GM21447 (cell line): ENCODE data around the gene CLIP1.
"Not testable (repeated sequence)": the region's sequence is repeated elsewhere in the genome, so short reads cannot be mapped to it uniquely, and the experiment has no call there.

Experiments used
- ATAC-seq: cut with Tn5 transposase; IDR thresholded peaks from one replicate; pipeline ENCODE4 v1.9.1; 2021; ENCODE audit not compliant: unreplicated experiment

The CLIP1 gene

DNA sequence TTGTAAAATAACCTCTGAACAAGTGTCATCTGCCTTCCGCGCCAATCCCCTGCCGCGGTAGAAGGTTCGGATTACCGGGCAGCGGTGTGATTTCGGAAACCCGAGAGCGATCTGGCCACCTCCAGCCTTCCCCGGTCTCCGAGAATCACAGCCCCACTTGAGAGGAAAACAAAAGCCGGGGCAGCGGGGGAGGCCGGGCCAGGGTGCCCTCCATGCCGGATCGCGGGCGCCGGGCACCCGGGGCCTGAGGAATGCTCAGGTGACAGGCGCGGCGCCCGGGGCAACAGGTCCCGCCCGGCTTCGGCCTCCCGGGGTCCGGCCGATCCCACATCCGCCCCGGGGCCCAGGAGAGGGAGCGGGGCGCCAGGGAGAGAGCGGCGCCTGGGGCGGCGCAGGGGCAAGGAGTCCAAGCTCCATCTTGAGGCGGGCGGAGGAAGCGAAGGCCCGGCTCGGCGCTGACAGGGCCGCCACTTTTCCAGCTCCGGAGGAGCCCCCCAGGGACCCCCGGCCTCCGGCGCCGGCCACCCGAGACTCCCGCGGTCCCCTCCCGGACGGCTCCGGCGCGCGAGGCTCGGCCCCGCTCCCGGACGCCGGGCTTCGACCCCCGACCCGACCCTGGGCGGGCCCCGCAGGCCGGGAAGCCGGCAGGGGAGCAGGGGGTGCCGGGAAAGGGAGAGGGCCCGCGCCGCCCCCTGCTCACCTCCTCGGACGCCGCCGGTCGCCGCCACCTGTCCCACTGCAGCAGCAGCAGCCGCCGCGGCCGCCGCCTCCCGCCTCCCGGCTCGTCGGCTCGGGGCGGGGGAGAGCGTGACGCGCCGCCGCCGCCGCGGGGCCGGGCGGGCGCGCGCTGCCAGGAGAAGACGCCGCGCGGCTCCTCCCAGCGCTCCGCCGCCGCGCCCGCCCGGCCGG, at the start of gene CLIP1:
TSS of gene CLIP1 (minus strand) at position 849 of the 909 bp plus-strand sequence. CDS start 42,217 bp downstream, outside the sequence.
- peak; percentile 51 for ATAC-seq

DNA sequence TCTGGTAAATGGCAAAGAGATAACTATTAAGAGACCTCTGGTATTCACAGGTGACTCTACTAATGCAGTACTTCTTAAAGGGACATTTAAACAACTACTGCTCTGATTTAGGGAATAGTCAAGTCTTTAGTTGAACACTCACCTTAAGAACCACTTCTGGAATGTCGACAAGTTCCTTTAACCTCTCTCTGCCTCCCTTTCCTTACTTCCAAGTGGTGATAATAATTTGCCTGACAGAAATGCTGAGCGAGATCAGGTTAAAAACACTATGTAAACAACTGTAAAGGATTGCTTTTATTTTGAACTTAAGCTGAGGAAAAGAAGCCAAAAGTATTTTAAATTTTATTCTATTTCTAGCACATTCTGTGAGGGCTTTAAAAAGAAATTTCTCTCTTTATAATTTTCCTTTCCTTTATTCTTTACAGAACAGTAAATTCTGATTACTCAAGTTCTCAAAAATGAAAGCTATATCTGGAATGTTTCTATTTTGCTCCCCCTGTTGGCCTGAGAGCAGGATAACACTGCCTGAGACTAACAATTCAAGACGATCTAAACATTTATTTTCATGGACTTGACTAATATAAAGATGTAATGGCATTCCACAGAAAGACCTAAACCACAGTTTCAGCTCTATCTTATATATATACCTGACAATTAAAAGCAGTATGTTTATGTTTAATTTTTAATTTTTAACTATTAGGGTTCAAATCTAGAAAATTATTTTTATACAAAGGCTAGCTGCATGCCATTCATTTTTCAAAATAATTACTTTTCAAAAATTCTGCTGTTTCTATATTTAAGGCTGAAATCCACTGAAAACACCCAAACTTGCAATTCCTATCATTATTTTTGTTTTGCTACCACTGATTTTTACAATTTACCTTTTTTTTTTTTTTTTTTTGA, 49.1 kb upstream of the CLIP1 start:
- no peak for ATAC-seq

DNA sequence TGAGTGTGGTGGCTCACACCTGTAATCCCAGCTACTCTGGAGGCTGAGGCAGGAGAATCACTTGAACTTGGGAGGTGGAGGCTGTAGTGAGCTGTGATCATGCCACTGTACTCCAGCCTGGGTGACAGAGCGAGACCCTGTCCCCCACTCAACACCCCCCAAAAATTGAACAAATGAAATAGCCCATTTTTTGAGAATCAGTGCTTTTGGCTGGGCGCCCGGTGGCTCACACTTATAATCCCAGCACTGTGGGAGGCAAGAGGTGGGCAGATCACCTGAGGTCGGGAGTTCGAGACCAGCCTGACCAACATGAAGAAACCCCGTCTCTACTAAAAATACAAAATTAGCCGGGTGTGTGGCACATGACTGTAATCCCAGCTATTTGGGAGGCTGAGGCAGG, 48.1 kb upstream of the CLIP1 start:
- ATAC-seq, result not testable (repeated sequence)

DNA sequence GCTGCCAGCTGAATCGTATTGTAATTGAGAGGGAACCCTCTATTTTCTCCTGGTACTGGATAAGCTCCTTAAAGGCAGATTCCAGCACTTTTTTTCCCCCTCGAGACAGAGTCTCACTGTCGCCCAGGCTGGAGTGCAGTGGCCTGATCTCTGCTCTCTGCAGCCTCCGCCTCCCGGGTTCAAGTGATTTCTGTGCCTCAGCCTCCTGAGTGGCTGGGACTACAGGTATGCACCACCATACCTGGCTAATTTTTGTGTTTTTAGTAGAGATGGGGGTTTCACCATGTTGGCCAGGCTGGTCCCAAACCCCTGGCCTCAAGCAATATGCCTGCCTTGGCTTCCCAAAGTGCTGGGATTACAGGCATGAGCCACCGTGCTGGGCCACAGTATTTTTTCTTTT, 47.4 kb upstream of the CLIP1 start:
- ATAC-seq, result not testable (repeated sequence)

DNA sequence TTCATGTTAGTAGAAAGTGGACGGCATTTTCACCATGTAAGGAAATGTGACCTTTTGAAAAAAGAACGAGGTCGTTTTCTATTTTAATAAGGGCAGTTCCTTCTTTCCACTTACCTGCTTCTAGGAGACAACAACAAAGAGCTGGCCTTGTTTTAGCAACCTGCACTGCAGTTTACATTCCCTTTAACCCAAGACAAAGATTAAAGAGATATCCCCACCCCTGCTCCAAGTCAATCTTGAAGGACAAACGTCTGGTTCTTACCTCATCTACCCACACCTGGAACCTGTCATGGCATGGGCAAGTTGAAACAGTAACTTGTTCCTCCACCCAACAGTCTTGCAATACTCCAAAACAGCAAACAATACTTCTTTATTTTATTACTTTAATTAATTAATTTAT, 45.5 kb upstream of the CLIP1 start:
- ATAC-seq, result no peak

DNA sequence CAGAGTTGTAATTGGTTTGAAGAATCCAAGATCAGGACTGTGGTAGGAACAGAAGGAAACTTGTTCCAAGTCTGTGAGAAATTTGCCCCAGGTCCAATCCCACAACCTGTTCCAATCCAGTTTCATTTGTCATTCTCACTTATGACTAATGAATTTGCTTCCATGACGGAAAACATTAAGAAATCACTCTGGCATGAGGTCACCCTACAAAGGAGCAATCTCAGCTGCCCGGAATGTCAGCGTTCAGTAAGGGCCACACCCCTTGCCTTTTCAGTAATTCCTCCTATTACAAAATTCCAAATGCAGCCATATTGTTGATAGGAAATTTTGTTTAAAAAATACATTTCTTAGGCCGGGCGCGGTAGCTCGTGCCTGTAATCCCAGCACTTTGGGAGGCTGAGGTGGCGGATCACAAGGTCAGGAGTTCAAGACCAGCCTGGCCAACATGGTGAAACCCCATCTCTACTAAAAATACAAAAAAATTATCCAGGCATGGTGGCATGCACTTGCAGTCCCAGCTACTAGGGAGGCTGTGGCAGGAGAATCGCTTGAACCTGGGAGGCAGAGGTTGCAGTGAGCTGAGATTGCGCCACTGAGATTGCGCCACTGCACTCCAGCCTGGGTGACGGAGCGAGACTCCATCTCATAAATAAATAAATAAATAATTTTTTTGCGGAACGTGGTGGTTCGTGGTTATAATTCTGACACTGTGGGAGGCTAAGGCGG, 42.0 kb upstream of the CLIP1 start:
- ATAC-seq, result not testable (repeated sequence)

DNA sequence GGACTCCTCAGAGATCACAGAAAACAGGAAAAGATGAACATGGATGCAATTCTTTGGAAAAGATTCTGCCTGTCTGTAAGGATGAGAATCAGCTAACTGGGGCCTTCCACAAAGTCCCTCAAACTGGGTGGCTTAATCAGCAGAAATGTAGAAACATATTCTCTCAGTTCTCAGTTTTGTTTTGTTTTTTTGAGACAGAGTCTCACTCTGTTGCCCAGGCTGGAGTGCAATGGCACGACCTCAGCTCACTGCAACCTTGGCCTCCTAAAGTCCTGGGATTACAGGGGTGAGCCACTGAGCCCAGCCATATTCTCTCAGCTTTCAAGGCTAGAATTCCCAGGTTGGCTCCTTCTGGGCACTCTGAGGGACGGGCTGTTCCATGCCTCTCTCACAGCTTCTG, 38.2 kb upstream of the CLIP1 start:
- no peak for ATAC-seq

DNA sequence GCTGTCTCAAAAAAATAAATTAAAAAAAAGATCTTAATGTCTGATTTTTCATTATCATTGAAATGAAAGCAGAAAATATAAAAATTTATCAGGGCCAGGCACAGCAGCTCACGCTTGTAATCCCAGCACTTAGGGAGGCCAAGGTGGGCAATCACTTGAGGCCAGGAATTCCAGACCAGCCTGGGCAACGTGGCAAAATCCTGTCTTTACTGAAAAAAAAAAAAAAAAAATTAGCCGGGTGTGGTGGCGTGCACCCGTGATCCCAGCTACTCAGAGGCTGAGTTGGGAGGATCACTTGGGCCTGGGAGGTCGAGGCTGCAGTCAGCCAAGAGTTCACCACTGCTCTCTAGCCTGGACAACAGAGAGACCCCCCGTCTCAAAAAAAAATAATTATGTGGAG, 37.6 kb upstream of the CLIP1 start:
- no peak for ATAC-seq

DNA sequence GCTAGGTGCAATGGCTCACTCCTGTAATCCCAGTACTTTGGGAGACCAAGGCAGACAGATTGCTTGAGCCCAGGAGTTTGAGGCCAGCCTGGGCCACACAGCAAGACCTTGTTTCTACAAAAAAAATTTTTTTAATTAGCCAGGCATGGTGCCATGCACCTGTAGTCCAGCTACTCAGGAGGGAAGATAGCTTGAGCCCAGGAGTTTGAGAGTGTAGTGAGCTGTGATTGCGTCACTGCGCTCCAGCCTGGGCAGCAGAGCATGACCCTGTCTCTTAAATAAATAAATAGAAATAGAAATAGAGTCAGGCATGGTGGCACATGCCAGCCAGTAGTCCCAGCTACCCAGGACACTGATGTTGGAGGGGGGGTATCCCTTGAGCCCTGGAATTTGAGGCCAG, 36.7 kb upstream of the CLIP1 start:
- ATAC-seq, result no peak

DNA sequence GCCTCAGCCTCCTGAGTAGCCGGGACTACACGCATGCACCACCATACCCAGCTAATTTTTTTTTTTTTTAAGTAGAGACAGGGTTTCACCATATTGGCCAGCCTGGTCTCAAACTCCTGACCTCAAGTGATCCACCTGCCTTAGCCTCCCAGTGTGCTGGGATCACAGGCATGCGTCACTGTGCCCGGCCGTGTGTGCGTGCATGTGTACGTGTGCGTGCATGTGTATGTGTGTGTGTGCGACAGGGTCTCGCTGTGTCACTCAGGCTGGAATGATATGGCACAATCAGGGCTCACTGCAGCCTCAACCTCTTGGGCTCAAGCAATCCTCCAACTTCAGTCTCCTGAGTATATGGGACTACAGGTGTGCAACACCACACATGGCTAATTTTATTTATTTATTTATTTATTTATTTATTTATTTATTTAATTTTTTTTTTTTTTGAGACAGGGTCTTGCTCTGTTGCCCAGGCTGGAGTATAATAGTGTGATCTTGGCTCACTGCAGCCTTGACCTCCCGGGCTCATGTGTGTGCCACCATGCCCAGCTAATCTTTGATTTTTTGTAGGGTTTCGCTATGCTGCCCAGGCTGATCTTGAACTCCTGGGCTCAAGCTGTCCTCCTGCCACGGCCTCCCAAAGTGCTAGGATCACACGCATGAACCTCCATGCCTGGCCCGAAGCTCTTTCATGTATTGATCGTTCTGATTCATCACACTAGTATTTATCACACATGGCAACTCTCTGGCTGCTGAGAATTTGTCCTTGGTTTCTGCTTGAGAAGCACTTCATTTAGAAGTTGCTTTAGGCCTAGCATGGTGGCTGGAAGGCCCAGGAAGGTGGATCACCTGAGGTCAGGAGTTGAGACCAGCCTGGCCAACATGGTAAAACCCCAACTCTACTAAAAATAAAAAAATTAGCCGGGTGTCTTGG, 35.9 kb upstream of the CLIP1 start:
- ATAC-seq, result no peak

DNA sequence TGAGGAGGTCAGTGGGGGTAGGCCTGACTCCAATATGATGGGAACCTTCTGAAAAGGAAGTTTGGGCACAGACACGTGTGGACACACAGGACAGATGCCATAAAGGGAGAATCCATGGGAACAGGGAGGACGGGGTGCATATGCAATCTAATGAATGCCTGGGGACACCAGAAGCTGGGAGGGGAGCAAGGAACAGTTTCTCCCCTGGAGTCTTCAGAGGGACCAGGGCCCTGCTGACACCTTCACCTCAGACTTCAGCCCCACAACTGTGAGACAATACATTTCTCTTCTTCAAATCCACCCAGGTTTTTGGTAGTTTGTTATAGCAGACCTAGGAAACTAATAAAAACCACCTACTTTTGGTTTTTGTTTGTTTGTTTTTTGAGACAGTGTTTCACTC, 35.2 kb upstream of the CLIP1 start:
- ATAC-seq, result no peak

DNA sequence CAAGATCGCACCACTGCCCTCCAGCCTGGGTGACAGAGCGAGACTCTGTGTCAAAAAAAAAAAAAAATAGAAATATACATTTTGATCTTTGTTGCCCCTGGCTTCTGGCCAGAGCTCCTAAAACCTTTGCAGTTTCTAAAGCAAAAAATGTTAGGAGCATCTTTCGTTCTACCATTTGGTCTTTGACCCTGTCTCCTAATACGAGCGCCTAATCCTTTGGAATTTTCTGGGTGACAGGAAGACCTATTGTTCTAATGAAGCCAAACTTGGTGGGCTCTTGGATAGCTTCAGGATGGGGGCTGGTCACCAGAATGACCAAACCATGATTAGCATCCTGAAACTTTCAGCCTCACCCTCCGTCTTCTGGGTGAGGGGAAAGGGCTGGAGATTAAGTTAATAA, 32.3 kb upstream of the CLIP1 start:
- no peak for ATAC-seq

DNA sequence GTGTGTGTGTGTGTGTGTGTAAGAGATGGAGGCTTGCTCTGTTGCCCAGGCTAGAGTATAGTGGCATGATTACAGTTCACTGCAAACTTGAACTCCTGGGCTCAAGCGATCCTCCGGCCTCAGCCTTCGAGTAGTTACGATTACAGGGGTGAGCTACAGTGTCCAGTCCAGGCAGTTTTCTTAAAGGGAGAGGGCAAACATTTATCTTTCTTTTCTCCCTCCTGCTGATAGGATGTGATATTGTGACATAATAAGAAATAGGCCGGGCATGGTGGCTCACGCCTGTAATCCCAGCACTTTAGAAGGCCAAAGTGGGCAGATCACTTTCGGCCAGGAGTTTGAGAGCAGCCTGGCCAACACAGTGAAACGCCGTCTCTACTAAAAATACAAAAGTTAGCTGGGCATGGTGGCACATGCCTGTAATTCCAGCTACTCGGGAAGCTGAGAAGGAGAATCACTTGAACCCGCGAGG, 31.8 kb upstream of the CLIP1 start:
- no peak for ATAC-seq

DNA sequence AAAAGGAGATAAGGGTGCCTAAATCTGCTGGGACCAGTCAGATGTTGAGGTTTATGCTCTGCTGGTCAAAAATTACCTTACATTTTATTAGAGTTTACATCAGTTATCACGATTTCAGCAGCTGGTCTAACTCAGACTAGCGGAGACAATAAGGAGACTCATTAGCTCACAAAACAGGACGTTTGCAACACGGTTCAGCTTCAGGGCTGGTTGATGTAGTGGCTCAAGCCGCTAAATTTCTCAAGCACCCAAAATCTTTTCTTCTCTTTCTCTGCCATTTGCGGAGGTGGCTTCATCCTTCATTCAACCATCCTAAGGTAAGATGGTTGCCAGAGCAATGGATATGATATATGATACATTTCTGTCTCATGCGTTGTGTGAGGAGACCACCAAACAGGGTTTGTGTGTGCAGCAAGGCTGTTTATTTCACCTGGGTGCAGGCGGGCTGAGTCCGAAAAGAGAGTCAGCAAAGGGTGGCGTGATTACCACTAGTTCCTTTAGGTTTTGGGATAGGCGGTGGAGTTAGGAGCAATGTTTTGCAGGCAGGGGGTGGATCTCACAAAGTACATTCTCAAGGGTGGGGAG, 30.3 kb upstream of the CLIP1 start:
- no peak for ATAC-seq

DNA sequence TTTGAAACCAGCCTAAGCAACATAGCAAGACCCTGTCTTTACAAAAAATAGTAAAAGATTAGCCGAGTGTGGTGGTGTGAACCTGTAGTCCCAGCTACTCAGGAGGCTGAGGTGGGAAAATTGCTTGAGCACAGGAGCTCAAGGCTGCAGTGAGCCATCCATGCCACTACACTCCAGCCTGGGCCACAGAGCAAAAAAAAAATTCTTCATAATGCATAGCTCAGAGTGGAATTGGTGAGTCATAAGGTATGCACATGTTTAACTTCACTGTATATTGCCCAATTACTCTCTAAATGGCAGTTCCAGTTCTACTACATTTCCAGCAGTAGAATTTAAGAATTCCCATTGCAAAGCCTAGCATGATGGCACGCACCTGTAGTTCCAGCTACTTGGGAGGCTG, 26.8 kb upstream of the CLIP1 start:
- ATAC-seq, result no peak

DNA sequence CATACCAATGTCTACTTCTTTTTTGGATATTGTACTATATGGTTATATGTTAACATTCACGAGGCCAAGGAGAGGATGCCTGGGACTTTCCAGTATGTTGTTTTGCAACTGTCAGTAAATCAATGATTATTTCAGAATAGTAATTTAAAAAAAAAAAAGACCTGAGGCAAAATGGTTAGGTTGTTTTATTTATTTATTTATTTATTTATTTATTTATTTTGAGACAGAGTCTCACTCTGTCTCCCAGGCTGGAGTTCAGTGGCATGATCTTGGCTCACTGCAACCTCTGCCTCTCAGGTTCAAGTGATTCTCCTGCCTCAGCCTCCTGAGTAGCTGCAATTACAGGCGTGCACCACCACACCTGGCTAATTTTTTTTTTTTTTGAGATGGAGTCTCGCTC, 25.4 kb upstream of the CLIP1 start:
- not testable (repeated sequence) for ATAC-seq

DNA sequence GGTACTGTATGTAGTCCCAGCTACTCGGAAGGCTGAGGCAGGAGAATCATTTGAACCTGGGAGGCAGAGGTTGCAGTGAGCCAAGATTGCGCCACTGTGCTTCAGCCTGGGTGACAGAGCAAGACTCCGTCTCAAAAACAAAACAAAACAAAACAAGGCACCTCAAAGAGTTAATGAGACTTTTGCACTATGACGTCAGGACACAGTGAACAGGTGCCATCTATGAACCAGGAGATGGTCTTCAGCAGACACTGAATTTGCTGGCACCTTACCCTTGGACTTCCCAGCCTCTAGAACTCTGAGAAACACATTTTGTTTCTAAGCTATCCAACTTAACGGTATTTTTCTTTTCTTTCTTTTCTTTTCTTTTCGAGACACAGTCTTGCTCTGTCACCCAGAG, 23.9 kb upstream of the CLIP1 start:
- ATAC-seq, result not testable (repeated sequence)

DNA sequence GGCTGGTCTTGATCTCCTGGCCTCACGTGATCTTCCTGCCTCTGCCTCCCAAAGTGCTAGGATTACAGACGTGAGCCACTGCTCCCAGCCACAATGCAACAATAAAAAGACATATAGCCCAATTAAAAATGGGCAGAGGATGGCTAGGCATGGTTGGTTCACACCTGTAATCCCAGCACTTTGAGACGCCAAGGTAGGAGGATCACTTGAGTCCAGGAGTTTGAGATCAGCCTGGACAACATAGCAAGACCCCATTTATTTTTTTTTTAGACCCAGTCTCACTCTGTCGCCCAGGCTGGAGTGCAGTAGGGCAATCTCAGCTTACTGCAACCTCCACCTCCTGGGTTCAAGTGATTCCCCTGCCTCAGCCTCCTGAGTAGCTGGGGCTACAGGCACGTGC, 21.6 kb upstream of the CLIP1 start:
- ATAC-seq, result not testable (repeated sequence)

DNA sequence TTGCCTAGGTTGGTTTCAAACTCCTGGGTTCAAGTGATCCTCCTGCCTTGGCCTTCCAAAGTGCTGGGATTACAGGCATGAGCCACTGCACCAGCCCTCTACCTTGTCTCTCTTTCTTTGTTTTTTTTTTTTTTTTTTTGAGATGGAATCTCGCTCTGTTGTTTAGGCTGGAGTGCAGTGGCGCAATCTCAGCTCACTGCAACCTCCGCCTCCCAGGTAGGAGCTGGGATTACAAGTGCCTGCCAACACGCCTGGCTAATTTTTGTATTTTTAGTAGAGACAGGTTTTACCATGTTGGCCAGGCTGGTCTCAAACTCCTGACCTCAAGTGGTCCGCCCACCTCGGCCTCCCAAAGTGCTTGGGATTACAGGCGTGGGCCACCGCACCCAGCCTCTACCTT, 16.4 kb upstream of the CLIP1 start:
- not testable (repeated sequence) for ATAC-seq
